ENCODE data around the gene C22orf23. TPM values are rescaled to one million over a fixed set of nuclear protein-coding genes. Genes with fewer than 3 reads are reported as not detected.

C22orf23 gene
- total RNA-seq, 2 donors from 2014 or later, result not detected

DNA sequence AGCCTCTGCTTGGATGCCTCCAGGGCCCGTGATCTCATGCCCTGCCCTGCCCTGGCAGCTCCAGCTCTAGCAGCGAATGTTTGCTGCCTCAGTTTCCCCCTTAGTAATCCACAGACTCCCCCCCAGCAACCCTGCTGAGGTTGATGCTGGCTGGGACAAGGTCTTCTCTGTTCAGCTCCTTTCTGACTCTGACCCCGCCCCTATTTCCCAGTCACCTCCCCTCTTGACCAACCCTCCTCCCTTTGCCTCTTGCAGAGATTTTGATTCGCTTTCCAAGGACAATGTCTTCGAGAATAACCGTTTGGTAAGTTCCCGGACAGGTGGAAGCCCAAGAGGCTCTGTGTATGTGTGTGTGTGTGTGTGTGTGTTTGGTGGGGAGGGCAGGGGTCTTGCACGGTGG, 41.7 kb downstream of the C22orf23 start:
- no peak overlapping the region for H3K4me3 ChIP-seq
- H3K9ac ChIP-seq (ENCODE audit: low read depth in 2 of 2, low read length in 2 of 2), result no peak overlapping the region
- H3K36me3 ChIP-seq, result peaks cover 4% of the 10 kb centered on the region
- intact Hi-C loops (cut with DNase I), result no loop called here
- H3K9me3 ChIP-seq, result no peaks in the 10 kb centered on the region
- no peak for DNase-seq
- H3K27me3 ChIP-seq, result no peaks in the 10 kb centered on the region
- H3K27ac ChIP-seq, result no peak overlapping the region
- TF ChIP-seq, protein P1, sequence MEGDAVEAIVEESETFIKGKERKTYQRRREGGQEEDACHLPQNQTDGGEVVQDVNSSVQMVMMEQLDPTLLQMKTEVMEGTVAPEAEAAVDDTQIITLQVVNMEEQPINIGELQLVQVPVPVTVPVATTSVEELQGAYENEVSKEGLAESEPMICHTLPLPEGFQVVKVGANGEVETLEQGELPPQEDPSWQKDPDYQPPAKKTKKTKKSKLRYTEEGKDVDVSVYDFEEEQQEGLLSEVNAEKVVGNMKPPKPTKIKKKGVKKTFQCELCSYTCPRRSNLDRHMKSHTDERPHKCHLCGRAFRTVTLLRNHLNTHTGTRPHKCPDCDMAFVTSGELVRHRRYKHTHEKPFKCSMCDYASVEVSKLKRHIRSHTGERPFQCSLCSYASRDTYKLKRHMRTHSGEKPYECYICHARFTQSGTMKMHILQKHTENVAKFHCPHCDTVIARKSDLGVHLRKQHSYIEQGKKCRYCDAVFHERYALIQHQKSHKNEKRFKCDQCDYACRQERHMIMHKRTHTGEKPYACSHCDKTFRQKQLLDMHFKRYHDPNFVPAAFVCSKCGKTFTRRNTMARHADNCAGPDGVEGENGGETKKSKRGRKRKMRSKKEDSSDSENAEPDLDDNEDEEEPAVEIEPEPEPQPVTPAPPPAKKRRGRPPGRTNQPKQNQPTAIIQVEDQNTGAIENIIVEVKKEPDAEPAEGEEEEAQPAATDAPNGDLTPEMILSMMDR (IDR thresholded peaks at IDR 0.05), result no peak
- peaks cover 3% of the 10 kb centered on the region for H3K4me1 ChIP-seq

DNA sequence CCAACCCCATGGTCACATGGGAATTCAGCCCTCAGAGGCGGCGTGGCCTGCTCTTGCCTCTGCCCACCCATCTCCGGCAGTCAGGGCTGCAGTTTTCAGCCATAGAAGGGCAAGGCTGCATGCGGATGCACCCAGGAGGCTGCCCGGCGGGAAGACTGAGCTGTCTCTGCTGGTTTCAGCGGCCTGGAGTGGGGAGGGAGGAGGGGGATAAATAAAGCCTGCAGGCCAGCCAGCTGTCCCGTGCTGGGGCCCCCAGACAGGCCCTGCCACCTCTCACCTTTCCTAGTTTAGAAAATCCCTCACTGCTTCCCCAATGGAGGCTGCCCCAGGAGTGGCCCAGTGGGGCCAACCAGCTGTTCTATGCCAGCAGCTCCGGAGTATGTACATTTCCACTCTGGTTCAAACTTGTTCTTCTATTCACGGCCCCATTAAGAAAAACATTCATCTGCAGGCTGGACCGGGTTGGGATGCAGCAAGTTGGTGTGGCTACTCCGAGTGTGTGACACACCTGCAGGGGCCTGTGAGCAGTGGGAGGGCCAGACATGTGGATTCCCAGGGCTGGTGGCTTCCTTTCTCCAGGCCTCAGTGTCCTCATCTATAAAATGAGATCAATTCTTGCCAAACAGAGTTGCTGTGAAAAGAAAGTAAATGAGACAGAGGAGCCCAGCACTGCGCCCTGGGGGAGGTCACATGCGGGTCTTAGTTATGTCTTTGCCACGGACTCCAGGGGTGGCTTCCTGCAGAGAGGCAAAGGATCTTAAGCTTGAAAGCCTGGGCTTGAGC, 42.3 kb downstream of the C22orf23 start:
- Histone ChIP-seq H3K4me3 (no peak overlapping the region), H3K27ac (no peak overlapping the region), H3K27me3 (no peaks in the 10 kb centered on the region), H3K9me3 (no peaks in the 10 kb centered on the region), H3K4me1 (peaks cover 3% of the 10 kb centered on the region), H3K36me3 (peaks cover 4% of the 10 kb centered on the region), H3K9ac (ENCODE audit: low read depth in 2 of 2, low read length in 2 of 2) (no peak overlapping the region)
- intact Hi-C loops (cut with DNase I), result no loop called here
- no peak for DNase-seq
- TF ChIP-seq, protein P1 (IDR thresholded peaks at IDR 0.05), result no peak

DNA sequence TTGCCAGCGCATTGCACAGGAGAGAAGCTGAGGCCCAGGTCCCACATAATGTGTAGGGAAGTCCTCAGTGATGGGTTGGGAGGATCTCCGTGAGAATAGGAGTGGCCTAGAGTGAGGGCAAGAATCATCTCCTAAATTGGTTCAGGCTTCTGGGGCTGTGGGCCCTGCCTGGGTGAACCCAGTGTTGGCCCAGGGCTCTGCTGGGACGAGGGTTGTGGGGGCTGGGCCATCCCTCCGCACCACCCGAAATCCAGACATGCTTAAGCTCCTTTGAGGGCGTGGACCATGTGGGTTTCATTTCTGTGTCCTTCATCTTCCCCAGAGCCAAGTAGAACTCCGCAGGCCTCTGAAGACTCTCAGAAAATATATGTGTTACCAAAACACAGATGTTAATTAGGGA, 43.6 kb downstream of the C22orf23 start:
- H3K9ac ChIP-seq (ENCODE audit: low read depth in 2 of 2, low read length in 2 of 2), result no peak overlapping the region
- no peak overlapping the region for H3K27ac ChIP-seq
- H3K9me3 ChIP-seq, result no peaks in the 10 kb centered on the region
- H3K36me3 ChIP-seq, result peaks cover 4% of the 10 kb centered on the region
- TF ChIP-seq, protein P1 (IDR thresholded peaks at IDR 0.05), result no peak
- no peak for DNase-seq
- no peak overlapping the region for H3K4me3 ChIP-seq
- peaks cover 3% of the 10 kb centered on the region for H3K4me1 ChIP-seq
- intact Hi-C loops (cut with DNase I), result no loop called here
- H3K27me3 ChIP-seq, result no peaks in the 10 kb centered on the region

DNA sequence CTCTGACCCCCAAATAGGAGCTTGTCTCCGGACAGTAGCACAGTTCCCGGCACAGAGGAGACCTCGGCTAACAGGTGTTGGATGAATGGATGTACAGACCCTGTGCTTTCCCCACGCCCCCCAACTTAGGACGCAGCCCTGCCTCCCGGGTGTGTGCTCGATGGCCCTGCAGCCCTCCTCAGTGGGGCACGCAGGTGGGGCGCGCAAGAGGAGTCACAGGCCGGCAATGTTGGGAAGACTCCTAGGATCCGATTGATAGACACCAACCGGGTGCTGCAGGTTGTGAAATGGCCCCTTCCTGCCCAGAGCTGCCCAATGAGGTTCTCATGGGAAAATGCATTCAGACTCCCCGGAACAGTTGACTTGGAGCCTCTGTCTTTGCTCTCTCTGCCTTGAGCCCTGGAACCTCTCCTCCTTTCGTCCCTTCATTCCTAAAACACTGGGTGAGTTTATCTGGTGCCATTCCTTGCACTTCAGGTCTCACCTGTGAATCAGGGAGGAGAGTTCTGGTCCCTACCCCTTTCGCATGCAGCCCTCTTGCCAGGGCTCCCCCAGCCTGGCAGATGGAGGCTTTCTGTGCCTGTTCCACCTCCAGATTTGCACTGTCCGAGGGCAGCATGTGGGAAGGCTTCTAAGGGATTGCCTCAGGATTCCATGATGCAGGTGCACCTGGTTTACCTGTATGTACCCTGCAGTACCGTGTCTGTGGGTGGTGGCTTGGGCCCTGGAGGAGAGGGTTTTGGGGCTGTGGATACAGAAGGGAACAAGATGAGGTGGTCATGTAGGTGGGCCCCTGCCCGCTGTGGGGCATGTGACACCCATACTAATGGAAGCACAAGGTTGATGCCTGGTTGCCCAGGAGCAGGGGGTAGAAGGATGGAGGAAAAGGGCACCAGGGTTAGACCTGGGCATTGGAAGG, 46.1 kb downstream of the C22orf23 start:
- H3K36me3 ChIP-seq, result no peaks in the 10 kb centered on the region
- no peaks in the 10 kb centered on the region for H3K27me3 ChIP-seq
- DNase-seq, result no peak
- peak overlapping the region; percentile 85 to 97 for H3K9ac ChIP-seq (ENCODE audit: low read depth in 2 of 2, low read length in 2 of 2)
- peak overlapping the region; percentile 62 for H3K4me3 ChIP-seq
- peaks cover 3% of the 10 kb centered on the region for H3K4me1 ChIP-seq
- peak overlapping the region; percentile 66 for H3K27ac ChIP-seq
- intact Hi-C loops (cut with DNase I), result no loop called here
- no peaks in the 10 kb centered on the region for H3K9me3 ChIP-seq
- TF ChIP-seq, protein P1 (IDR thresholded peaks at IDR 0.05), result no peak

DNA sequence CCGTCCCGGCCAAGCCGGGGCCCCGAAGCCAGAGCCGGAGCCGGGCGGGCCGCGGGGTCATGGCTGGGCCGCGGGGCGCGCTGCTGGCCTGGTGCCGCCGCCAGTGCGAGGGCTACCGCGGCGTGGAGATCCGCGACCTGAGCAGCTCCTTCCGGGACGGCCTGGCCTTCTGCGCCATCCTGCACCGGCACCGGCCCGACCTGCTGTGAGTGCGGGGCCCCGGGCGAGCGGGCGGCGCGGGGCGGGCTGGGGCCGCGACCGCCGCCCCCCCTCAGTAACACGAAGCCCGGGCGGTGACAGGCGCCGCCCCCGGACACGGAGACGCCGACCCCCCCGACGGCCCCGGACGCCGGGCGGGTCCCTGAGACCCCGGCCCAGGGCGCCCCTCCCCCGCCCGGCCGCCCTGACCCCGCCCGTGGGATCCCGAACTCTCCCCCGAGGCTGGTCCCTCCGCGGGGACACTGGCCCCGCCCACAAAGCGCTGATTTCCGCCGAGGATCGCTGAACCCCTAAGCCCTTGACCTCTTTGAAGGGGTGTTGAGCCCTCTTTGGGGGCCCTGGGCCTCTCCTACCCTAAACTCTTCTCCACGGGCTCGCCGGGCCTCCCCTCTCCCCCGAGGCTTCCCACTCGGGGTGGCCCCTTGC, 46.9 kb downstream of the C22orf23 start:
- intact Hi-C loops (cut with DNase I), result no loop called here
- Histone ChIP-seq H3K4me3 (peak overlapping the region; percentile 62), H3K27me3 (no peaks in the 10 kb centered on the region), H3K4me1 (peaks cover 3% of the 10 kb centered on the region), H3K36me3 (no peaks in the 10 kb centered on the region), H3K27ac (peak overlapping the region; percentile 66), H3K9ac (ENCODE audit: low read depth in 2 of 2, low read length in 2 of 2) (peak overlapping the region; percentile 85 to 97), H3K9me3 (no peaks in the 10 kb centered on the region)
- TF ChIP-seq, protein P1 (IDR thresholded peaks at IDR 0.05), result no peak
- peak; percentile 53 for DNase-seq
